BE2C (cell line): ENCODE measurements around the gene MMP11.
A peak's percentile ranks its signal among the peaks of the same experiment; 100 is the strongest.

Source experiments
- DNase-seq: peaks from one replicate; pipeline ENCODE4 v3.0.0-alpha.2; 2020
- H3K27me3 ChIP-seq: fragments of 250-450 bp; sonication (Bioruptor Pico); 2 replicates; pipeline ENCODE4 v1.5.1; 2020; ENCODE audit warnings: mild to moderate bottlenecking
- H3K36me3 ChIP-seq: fragments of 250-450 bp; sonication (Bioruptor Pico); 2 replicates; pipeline ENCODE4 v1.5.1; 2020; ENCODE audit warnings: mild to moderate bottlenecking
- H3K4me1 ChIP-seq: fragments of 250-450 bp; sonication (Bioruptor Pico); 2 replicates; pipeline ENCODE4 v1.5.1; 2020
- H3K4me3 ChIP-seq: 2 replicates; pipeline ENCODE4 v1.5.1; 2011; ENCODE audit warnings: low read depth, low read length
- H3K9me3 ChIP-seq: fragments of 250-450 bp; sonication (Bioruptor Pico); 2 replicates; pipeline ENCODE4 v1.5.1; 2020
- CTCF ChIP-seq: IDR thresholded peaks from 2 replicates; pipeline ENCODE4 v1.5.1; 2012; ENCODE audit warnings: mild to moderate bottlenecking, low read depth, low read length

MMP11 gene

GRCh38 chr22:23756891-23757290 is 15.8 kb upstream of the MMP11 start:
- DNase-seq = no peak
- no peaks in the 10 kb centered on the region for H3K4me1 ChIP-seq
- H3K9me3 ChIP-seq = no peaks in the 10 kb centered on the region
- no peak overlapping the region for H3K4me3 ChIP-seq
- TF ChIP-seq CTCF = no peak
- no peaks in the 10 kb centered on the region for H3K36me3 ChIP-seq
- no peaks in the 10 kb centered on the region for H3K27me3 ChIP-seq

GRCh38 chr22:23759566-23759965 is 13.1 kb upstream of the MMP11 start:
- TF ChIP-seq CTCF = no peak
- H3K4me3 ChIP-seq = no peak overlapping the region
- no peaks in the 10 kb centered on the region for H3K9me3 ChIP-seq
- no peak for DNase-seq
- peaks cover 11% of the 10 kb centered on the region; the same call in 1 of the 2 replicates for H3K4me1 ChIP-seq
- no peaks in the 10 kb centered on the region for H3K27me3 ChIP-seq
- H3K36me3 ChIP-seq = peaks cover 13% of the 10 kb centered on the region

- DNase-seq = no peak
- H3K27me3 ChIP-seq = no peaks in the 10 kb centered on the region
- TF ChIP-seq CTCF = no peak
- H3K36me3 ChIP-seq = peaks cover 18% of the 10 kb centered on the region
- H3K4me1 ChIP-seq = peaks cover 12% of the 10 kb centered on the region; the same call in 1 of the 2 replicates
- H3K9me3 ChIP-seq = no peaks in the 10 kb centered on the region
- no peak overlapping the region for H3K4me3 ChIP-seq
These were observed 12.6 kb upstream of the MMP11 start for GRCh38 chr22:23760056-23760455.

- DNase-seq = no peak
- no peaks in the 10 kb centered on the region for H3K27me3 ChIP-seq
- H3K4me3 ChIP-seq = no peak within 1 kb of the TSS
- peaks cover 32% of the 10 kb centered on the region for H3K36me3 ChIP-seq
- H3K4me1 ChIP-seq = peaks cover 18% of the 10 kb centered on the region; the same call in 1 of the 2 replicates
- no peak for TF ChIP-seq CTCF
- no peaks in the 10 kb centered on the region for H3K9me3 ChIP-seq
These were observed 9.6 kb upstream of the MMP11 start, which contains the start of gene C22orf15 for GRCh38 chr22:23762842-23763578. C22orf15 (plus strand) TSS chr22:23762990; CDS start chr22:23763307, 317 bp downstream.

GRCh38 chr22:23763579-23763945 is 9.1 kb upstream of the MMP11 start:
- Histone ChIP-seq H3K4me3 (no peak overlapping the region), H3K4me1 (peaks cover 18% of the 10 kb centered on the region; the same call in 1 of the 2 replicates), H3K9me3 (no peaks in the 10 kb centered on the region), H3K36me3 (peaks cover 32% of the 10 kb centered on the region), H3K27me3 (no peaks in the 10 kb centered on the region)
- TF ChIP-seq CTCF = no peak
- peak; percentile 47 for DNase-seq

- H3K36me3 ChIP-seq = peaks cover 32% of the 10 kb centered on the region
- H3K4me3 ChIP-seq = no peak overlapping the region; the same call in 1 of the 2 replicates
- H3K4me1 ChIP-seq = peaks cover 18% of the 10 kb centered on the region; the same call in 1 of the 2 replicates
- no peaks in the 10 kb centered on the region for H3K27me3 ChIP-seq
- no peak for TF ChIP-seq CTCF
- no peak for DNase-seq
- no peaks in the 10 kb centered on the region for H3K9me3 ChIP-seq
These were observed 8.7 kb upstream of the MMP11 start for GRCh38 chr22:23763954-23764353.
